ENCODE data around the gene ARNT2. TPM values are rescaled to one million over a fixed set of nuclear protein-coding genes. Genes with fewer than 3 reads are reported as not detected.

Gene ARNT2
- polyA plus RNA-seq, 2 donors = 0.33 to 0.94 TPM

- Histone ChIP-seq H3K27ac (ENCODE audit: low read depth in 2 of 2, low read length in 1 of 2) (no peak overlapping the region), H3K4me1 (ENCODE audit: control insufficient read depth in 2 of 2, insufficient read depth in 2 of 2, low read length in 1 of 2) (no peaks in the 10 kb centered on the region), H3K4me3 (ENCODE audit: low read depth in 1 of 2, low read length in 2 of 2) (no peak overlapping the region), H3K27me3 (ENCODE audit: control insufficient read depth in 1 of 2, insufficient read depth in 2 of 2, low read length in 2 of 2) (no peaks in the 10 kb centered on the region), H3K9me3 (ENCODE audit: control insufficient read depth in 2 of 2, insufficient read depth in 1 of 2, low read depth in 1 of 2, low read length in 1 of 2) (no peaks in the 10 kb centered on the region), H3K36me3 (ENCODE audit: control insufficient read depth in 2 of 2, insufficient read depth in 2 of 2, low read length in 1 of 2) (no peaks in the 10 kb centered on the region)
- WGBS, 2 donors = 83 to 88% methylated on average over 4 of the region's 4 CpGs
Observed at GRCh38 chr15:80512726-80513660, 108.8 kb downstream of the ARNT2 start.

- H3K27ac ChIP-seq (ENCODE audit: low read depth in 2 of 2, low read length in 1 of 2) = no peak overlapping the region
- no peak overlapping the region for H3K4me3 ChIP-seq (ENCODE audit: low read depth in 1 of 2, low read length in 2 of 2)
- no peaks in the 10 kb centered on the region for H3K4me1 ChIP-seq (ENCODE audit: control insufficient read depth in 2 of 2, insufficient read depth in 2 of 2, low read length in 1 of 2)
- WGBS, 2 donors = 93% methylated on average over 10 of the region's 10 CpGs
- H3K27me3 ChIP-seq (ENCODE audit: control insufficient read depth in 1 of 2, insufficient read depth in 2 of 2, low read length in 2 of 2) = no peaks in the 10 kb centered on the region
- no peaks in the 10 kb centered on the region for H3K36me3 ChIP-seq (ENCODE audit: control insufficient read depth in 2 of 2, insufficient read depth in 2 of 2, low read length in 1 of 2)
- H3K9me3 ChIP-seq (ENCODE audit: control insufficient read depth in 2 of 2, insufficient read depth in 1 of 2, low read depth in 1 of 2, low read length in 1 of 2) = no peaks in the 10 kb centered on the region
Observed at GRCh38 chr15:80514071-80514780, 110.0 kb downstream of the ARNT2 start.

GRCh38 chr15:80517290-80517689 lies 113.1 kb downstream of the ARNT2 start:
- Histone ChIP-seq H3K4me1 (ENCODE audit: control insufficient read depth in 2 of 2, insufficient read depth in 2 of 2, low read length in 1 of 2) (no peaks in the 10 kb centered on the region), H3K4me3 (ENCODE audit: low read depth in 1 of 2, low read length in 2 of 2) (no peak overlapping the region), H3K27ac (ENCODE audit: low read depth in 2 of 2, low read length in 1 of 2) (no peak overlapping the region), H3K27me3 (ENCODE audit: control insufficient read depth in 1 of 2, insufficient read depth in 2 of 2, low read length in 2 of 2) (no peaks in the 10 kb centered on the region), H3K9me3 (ENCODE audit: control insufficient read depth in 2 of 2, insufficient read depth in 1 of 2, low read depth in 1 of 2, low read length in 1 of 2) (no peaks in the 10 kb centered on the region), H3K36me3 (ENCODE audit: control insufficient read depth in 2 of 2, insufficient read depth in 2 of 2, low read length in 1 of 2) (no peaks in the 10 kb centered on the region)

GRCh38 chr15:80518522-80518921 lies 114.3 kb downstream of the ARNT2 start:
- Histone ChIP-seq H3K27me3 (ENCODE audit: control insufficient read depth in 1 of 2, insufficient read depth in 2 of 2, low read length in 2 of 2) (no peaks in the 10 kb centered on the region), H3K9me3 (ENCODE audit: control insufficient read depth in 2 of 2, insufficient read depth in 1 of 2, low read depth in 1 of 2, low read length in 1 of 2) (no peaks in the 10 kb centered on the region), H3K4me3 (ENCODE audit: low read depth in 1 of 2, low read length in 2 of 2) (no peak overlapping the region), H3K36me3 (ENCODE audit: control insufficient read depth in 2 of 2, insufficient read depth in 2 of 2, low read length in 1 of 2) (no peaks in the 10 kb centered on the region), H3K4me1 (ENCODE audit: control insufficient read depth in 2 of 2, insufficient read depth in 2 of 2, low read length in 1 of 2) (no peaks in the 10 kb centered on the region), H3K27ac (ENCODE audit: low read depth in 2 of 2, low read length in 1 of 2) (no peak overlapping the region)
- WGBS, 2 donors = 92 to 95% methylated on average over 1 of the region's 1 CpG

DNA sequence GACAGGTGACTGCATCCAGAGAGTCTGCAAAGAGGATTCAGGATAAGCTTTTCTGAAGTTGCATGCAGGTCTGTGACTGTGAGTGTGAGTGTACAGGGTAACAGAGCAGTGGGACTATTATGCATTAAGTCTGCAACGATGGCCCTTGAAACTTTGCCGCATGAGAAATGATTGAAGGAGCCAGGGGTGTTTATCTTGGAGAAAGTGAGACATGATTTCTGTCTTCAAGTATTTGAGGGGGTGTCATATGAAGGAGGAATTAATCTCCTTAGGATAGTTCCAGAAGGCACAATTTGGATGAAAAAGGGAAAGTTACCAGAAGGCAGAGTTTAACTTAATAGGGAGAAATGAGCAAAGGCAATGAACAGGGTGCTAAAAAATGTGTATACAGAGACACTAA lies 119.6 kb downstream of the ARNT2 start:
- H3K27ac ChIP-seq (ENCODE audit: low read depth in 2 of 2, low read length in 1 of 2) = no peak overlapping the region
- no peaks in the 10 kb centered on the region for H3K4me1 ChIP-seq (ENCODE audit: control insufficient read depth in 2 of 2, insufficient read depth in 2 of 2, low read length in 1 of 2)
- H3K36me3 ChIP-seq (ENCODE audit: control insufficient read depth in 2 of 2, insufficient read depth in 2 of 2, low read length in 1 of 2) = no peaks in the 10 kb centered on the region
- no peaks in the 10 kb centered on the region for H3K9me3 ChIP-seq (ENCODE audit: control insufficient read depth in 2 of 2, insufficient read depth in 1 of 2, low read depth in 1 of 2, low read length in 1 of 2)
- 71 to 85% methylated on average over 2 of the region's 2 CpGs for WGBS, 2 donors
- H3K27me3 ChIP-seq (ENCODE audit: control insufficient read depth in 1 of 2, insufficient read depth in 2 of 2, low read length in 2 of 2) = no peaks in the 10 kb centered on the region
- H3K4me3 ChIP-seq (ENCODE audit: low read depth in 1 of 2, low read length in 2 of 2) = no peak overlapping the region

DNA sequence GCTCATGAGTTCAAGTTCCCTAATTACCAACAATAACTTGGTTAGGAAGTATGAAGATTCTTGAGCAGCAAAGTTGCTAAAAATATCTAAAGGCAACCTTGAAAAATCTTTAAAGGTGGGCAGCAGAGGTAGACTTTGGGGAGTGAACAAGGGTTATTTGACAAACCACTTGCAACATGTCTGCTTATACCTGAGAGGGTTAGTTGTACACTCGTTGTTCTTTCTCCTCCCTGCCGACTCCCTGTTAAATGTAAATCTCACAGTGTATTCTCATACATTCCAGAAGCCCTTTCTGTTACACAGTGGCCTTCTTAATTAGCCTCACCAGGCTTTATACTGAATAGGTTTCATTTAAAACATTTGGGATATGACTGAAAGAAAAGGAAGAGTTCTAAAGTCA lies 121.7 kb downstream of the ARNT2 start:
- H3K36me3 ChIP-seq (ENCODE audit: control insufficient read depth in 2 of 2, insufficient read depth in 2 of 2, low read length in 1 of 2) = no peaks in the 10 kb centered on the region
- no peak overlapping the region for H3K4me3 ChIP-seq (ENCODE audit: low read depth in 1 of 2, low read length in 2 of 2)
- H3K4me1 ChIP-seq (ENCODE audit: control insufficient read depth in 2 of 2, insufficient read depth in 2 of 2, low read length in 1 of 2) = no peaks in the 10 kb centered on the region
- H3K27ac ChIP-seq (ENCODE audit: low read depth in 2 of 2, low read length in 1 of 2) = no peak overlapping the region
- no peaks in the 10 kb centered on the region for H3K9me3 ChIP-seq (ENCODE audit: control insufficient read depth in 2 of 2, insufficient read depth in 1 of 2, low read depth in 1 of 2, low read length in 1 of 2)
- 80 to 86% methylated on average over 2 of the region's 2 CpGs for WGBS, 2 donors
- H3K27me3 ChIP-seq (ENCODE audit: control insufficient read depth in 1 of 2, insufficient read depth in 2 of 2, low read length in 2 of 2) = no peaks in the 10 kb centered on the region

- 71 to 73% methylated on average over 3 of the region's 3 CpGs for WGBS, 2 donors
- Histone ChIP-seq H3K27ac (ENCODE audit: low read depth in 2 of 2, low read length in 1 of 2) (no peak overlapping the region), H3K9me3 (ENCODE audit: control insufficient read depth in 2 of 2, insufficient read depth in 1 of 2, low read depth in 1 of 2, low read length in 1 of 2) (no peaks in the 10 kb centered on the region), H3K4me3 (ENCODE audit: low read depth in 1 of 2, low read length in 2 of 2) (no peak overlapping the region), H3K27me3 (ENCODE audit: control insufficient read depth in 1 of 2, insufficient read depth in 2 of 2, low read length in 2 of 2) (no peaks in the 10 kb centered on the region), H3K36me3 (ENCODE audit: control insufficient read depth in 2 of 2, insufficient read depth in 2 of 2, low read length in 1 of 2) (no peaks in the 10 kb centered on the region), H3K4me1 (ENCODE audit: control insufficient read depth in 2 of 2, insufficient read depth in 2 of 2, low read length in 1 of 2) (no peaks in the 10 kb centered on the region)
Observed at GRCh38 chr15:80526556-80527340, 122.6 kb downstream of the ARNT2 start.

DNA sequence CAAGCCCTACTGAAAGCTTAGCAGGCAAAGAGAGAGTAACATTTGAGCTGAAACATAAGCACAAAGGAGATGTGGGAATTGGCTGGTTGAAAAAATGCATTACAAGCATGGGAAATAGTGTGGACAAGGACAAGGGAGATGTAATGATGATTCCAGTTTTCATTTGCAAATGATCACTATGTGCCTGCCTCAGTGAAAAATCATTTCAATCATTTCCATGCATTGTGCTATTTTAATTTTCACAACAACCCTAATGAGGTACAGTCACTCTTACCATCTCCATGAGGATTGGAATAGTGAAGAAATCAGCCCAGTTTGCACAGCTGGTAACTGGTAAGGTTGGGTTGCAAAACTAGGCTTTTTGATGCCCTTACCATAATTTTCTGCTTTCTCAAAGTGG lies 123.2 kb downstream of the ARNT2 start:
- no peaks in the 10 kb centered on the region for H3K4me1 ChIP-seq (ENCODE audit: control insufficient read depth in 2 of 2, insufficient read depth in 2 of 2, low read length in 1 of 2)
- H3K36me3 ChIP-seq (ENCODE audit: control insufficient read depth in 2 of 2, insufficient read depth in 2 of 2, low read length in 1 of 2) = no peaks in the 10 kb centered on the region
- H3K9me3 ChIP-seq (ENCODE audit: control insufficient read depth in 2 of 2, insufficient read depth in 1 of 2, low read depth in 1 of 2, low read length in 1 of 2) = no peaks in the 10 kb centered on the region
- H3K4me3 ChIP-seq (ENCODE audit: low read depth in 1 of 2, low read length in 2 of 2) = no peak overlapping the region
- H3K27ac ChIP-seq (ENCODE audit: low read depth in 2 of 2, low read length in 1 of 2) = no peak overlapping the region
- no peaks in the 10 kb centered on the region for H3K27me3 ChIP-seq (ENCODE audit: control insufficient read depth in 1 of 2, insufficient read depth in 2 of 2, low read length in 2 of 2)

DNA sequence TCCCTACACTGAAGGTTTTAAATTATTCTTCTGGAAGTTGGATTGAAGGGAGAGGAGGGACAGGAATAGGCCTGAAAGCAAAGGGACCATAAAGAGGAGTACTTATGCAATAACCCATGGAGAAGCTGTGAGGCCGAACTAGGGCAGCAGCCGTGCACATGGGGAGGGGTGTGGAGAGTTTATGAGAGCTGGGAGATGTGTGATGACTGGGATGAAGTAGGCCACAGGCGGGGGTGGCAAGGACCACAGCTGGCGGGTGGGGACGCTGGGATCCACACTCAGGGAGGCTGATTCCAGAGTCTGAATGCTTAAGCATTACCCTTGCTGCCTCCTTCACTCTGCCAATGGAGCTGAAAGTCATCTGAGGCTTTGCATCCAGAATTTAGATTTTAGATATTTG lies 123.8 kb downstream of the ARNT2 start:
- no peak overlapping the region for H3K27ac ChIP-seq (ENCODE audit: low read depth in 2 of 2, low read length in 1 of 2)
- H3K9me3 ChIP-seq (ENCODE audit: control insufficient read depth in 2 of 2, insufficient read depth in 1 of 2, low read depth in 1 of 2, low read length in 1 of 2) = peaks cover 0 to under 1% of the 10 kb centered on the region in 2 donors
- H3K36me3 ChIP-seq (ENCODE audit: control insufficient read depth in 2 of 2, insufficient read depth in 2 of 2, low read length in 1 of 2) = no peaks in the 10 kb centered on the region
- H3K4me3 ChIP-seq (ENCODE audit: low read depth in 1 of 2, low read length in 2 of 2) = no peak overlapping the region
- H3K4me1 ChIP-seq (ENCODE audit: control insufficient read depth in 2 of 2, insufficient read depth in 2 of 2, low read length in 1 of 2) = no peaks in the 10 kb centered on the region
- WGBS, 2 donors = 93 to 97% methylated on average over 5 of the region's 5 CpGs
- H3K27me3 ChIP-seq (ENCODE audit: control insufficient read depth in 1 of 2, insufficient read depth in 2 of 2, low read length in 2 of 2) = no peaks in the 10 kb centered on the region
